Measurements from ENCODE around the gene MTHFD2.

- no peak for TF ChIP-seq CTCF (IDR thresholded peaks at IDR 0.05)
- no peak for TF ChIP-seq POLR2A (IDR thresholded peaks at IDR 0.05)
- no peak for TF ChIP-seq POLR2AphosphoS5 (IDR thresholded peaks at IDR 0.05)
Measured at GRCh38 chr2:74201196-74201595, 2.8 kb downstream of the MTHFD2 start.
